Measurements from ENCODE around the gene PPP1CB. TPM values are rescaled to one million over a fixed set of nuclear protein-coding genes. Genes with fewer than 3 reads are reported as not detected.
"Not testable (repeated sequence)": the region's sequence is repeated elsewhere in the genome, so short reads cannot be mapped to it uniquely, and the experiment has no call there.

Gene PPP1CB
- total RNA-seq, 1 experiment from 2014 or later = 180 TPM

- intact Hi-C loops (cut with micrococcal nuclease; ENCODE audit: unreplicated experiment) = no loop called here
- in situ Hi-C loops (cut with HindIII; ENCODE audit: low pct_unique_long_range_greater_than_20kb, low sequenced_read_pairs) = no loop called here
- TF ChIP-seq TCF7L2 (IDR thresholded peaks at IDR 0.05; ENCODE audit: low read depth, low read length) (no peak), CTCF (IDR thresholded peaks at IDR 0.05) (no peak), REST (IDR thresholded peaks at IDR 0.05; ENCODE audit: insufficient read depth in 1 of 2, low read depth in 2 of 2, low read length in 1 of 2) (no peak), SIN3A (IDR thresholded peaks at IDR 0.05; ENCODE audit: borderline replicate concordance, insufficient read depth, low read depth, low read length) (no peak), POLR2AphosphoS5 (IDR thresholded peaks at IDR 0.05; ENCODE audit: low read depth, low read length) (no peak)
- Histone ChIP-seq H3K9me3 (ENCODE audit: control insufficient read depth, insufficient read depth, low read depth, low read length) (0 out of 2 replicates have a peak, but pooled peaks cover 4% of the 10 kb centered on the region), H3K4me3 (ENCODE audit: low read depth in 2 of 2, low read length in 2 of 2) (no peak overlapping the region), H3K4me1 (ENCODE audit: control insufficient read depth, insufficient read depth, low read length) (no peaks in the 10 kb centered on the region), H3K27me3 (ENCODE audit: control insufficient read depth, insufficient read depth, low read length) (no peaks in the 10 kb centered on the region), H3K27ac (ENCODE audit: low read length) (no peak overlapping the region), H3K36me3 (ENCODE audit: control insufficient read depth, insufficient read depth, low read length) (no peaks in the 10 kb centered on the region)
- DNase-seq (ENCODE audit: low read depth, low spot score) = no peak
- ChIA-PET POLR2A (no interaction called here), CTCF (no interaction called here)
- BruUV-seq (replicated peaks) = no TSS peak
- no peak for ATAC-seq
These were observed 14.0 kb upstream of the PPP1CB start for GRCh38 chr2:28737655-28738054.

DNA sequence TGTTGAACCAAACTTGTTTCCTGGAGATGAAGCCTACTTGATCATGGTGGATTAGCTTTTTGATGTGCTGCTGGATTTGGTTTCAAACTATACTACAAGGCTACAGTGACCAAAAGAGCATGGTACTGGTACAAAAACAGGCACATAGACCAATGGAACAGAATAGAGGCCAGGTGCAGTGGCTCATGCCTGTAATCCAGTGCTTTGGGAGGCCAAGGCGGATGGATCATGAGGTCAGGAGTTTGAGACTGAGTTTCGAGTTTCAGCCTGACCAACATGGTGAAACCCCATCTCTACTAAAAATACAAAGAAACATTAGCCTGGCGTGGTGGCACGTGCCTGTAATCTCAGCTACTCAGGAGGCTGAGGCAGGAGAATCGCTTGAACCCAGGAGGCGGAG, 9.0 kb upstream of the PPP1CB start:
- POLR2A ChIA-PET; H3K27me3 ChIP-seq (ENCODE audit: control insufficient read depth, insufficient read depth, low read length); ATAC-seq; BruUV-seq (replicated peaks); H3K9me3 ChIP-seq (ENCODE audit: control insufficient read depth, insufficient read depth, low read depth, low read length); intact Hi-C loops (cut with micrococcal nuclease; ENCODE audit: unreplicated experiment); H3K4me3 ChIP-seq (ENCODE audit: low read depth in 2 of 2, low read length in 2 of 2); in situ Hi-C loops (cut with HindIII; ENCODE audit: low pct_unique_long_range_greater_than_20kb, low sequenced_read_pairs); CTCF ChIA-PET; H3K27ac ChIP-seq (ENCODE audit: low read length); H3K36me3 ChIP-seq (ENCODE audit: control insufficient read depth, insufficient read depth, low read length); DNase-seq (ENCODE audit: low read depth, low spot score); H3K4me1 ChIP-seq (ENCODE audit: control insufficient read depth, insufficient read depth, low read length): not testable (repeated sequence)

- Histone ChIP-seq H3K4me1 (ENCODE audit: control insufficient read depth, insufficient read depth, low read length) (peaks cover under 1% of the 10 kb centered on the region; the same call in 1 of the 2 replicates), H3K27ac (ENCODE audit: low read length) (no peak overlapping the region), H3K9me3 (ENCODE audit: control insufficient read depth, insufficient read depth, low read depth, low read length) (no peaks in the 10 kb centered on the region), H3K36me3 (ENCODE audit: control insufficient read depth, insufficient read depth, low read length) (no peaks in the 10 kb centered on the region), H3K27me3 (ENCODE audit: control insufficient read depth, insufficient read depth, low read length) (no peaks in the 10 kb centered on the region), H3K4me3 (ENCODE audit: low read depth in 2 of 2, low read length in 2 of 2) (no peak overlapping the region)
- ATAC-seq (no peak), DNase-seq (ENCODE audit: low read depth, low spot score) (no peak)
- in situ Hi-C loops (cut with HindIII; ENCODE audit: low pct_unique_long_range_greater_than_20kb, low sequenced_read_pairs) (no loop called here), intact Hi-C loops (cut with micrococcal nuclease; ENCODE audit: unreplicated experiment) (no loop called here)
- ChIA-PET POLR2A (no interaction called here), CTCF (no interaction called here)
- no TSS peak for BruUV-seq (replicated peaks)
- no peak for TF ChIP-seq REST (IDR thresholded peaks at IDR 0.05; ENCODE audit: insufficient read depth in 1 of 2, low read depth in 2 of 2, low read length in 1 of 2)
These were observed 6.4 kb upstream of the PPP1CB start for GRCh38 chr2:28745225-28745624.
